AG04449 (cell line): ENCODE data around the gene CFAP46.

ENCODE experiments used
- CTCF ChIA-PET: fragments of 350-600 bp; formaldehyde crosslinking; extraction: SDS; loops from one replicate; lab custom pipeline; 2021; ENCODE audit warnings: antibody characterized with exemption; lab: Yijun Ruan, JAX
- POLR2A ChIA-PET: fragments of 400-600, 350-600 bp; formaldehyde crosslinking; extraction: SDS; loops from one replicate; lab custom pipeline; 2020; ENCODE audit warnings: antibody characterized with exemption, inconsistent platforms; lab: Yijun Ruan, JAX
- DNase-seq: peaks from one replicate; pipeline ENCODE4 v3.0.0-alpha.2; 2010; ENCODE audit warnings: low read depth, low spot score
- H3K4me3 ChIP-seq: 2 replicates; pipeline ENCODE4 v1.5.1; 2011; ENCODE audit warnings: low read depth, mild to moderate bottlenecking, control low read depth, low read length
- CTCF ChIP-seq: IDR thresholded peaks from one replicate; pipeline ENCODE4 v1.5.1; 2011; ENCODE audit warnings: mild to moderate bottlenecking, moderate library complexity, low read length, control low read depth, inconsistent platforms; ENCODE audit not compliant: insufficient read depth; ENCODE audit errors: missing control alignments

Gene CFAP46

GRCh38 chr10:132921086-132921485, 21.3 kb downstream of the CFAP46 start:
- ChIA-PET POLR2A (no interaction called here), CTCF (no interaction called here)
- DNase-seq: no peak
- no peak for TF ChIP-seq CTCF
- H3K4me3 ChIP-seq: no peak overlapping the region

GRCh38 chr10:132920101-132920925, 22.1 kb downstream of the CFAP46 start:
- DNase-seq: no peak
- no peak for TF ChIP-seq CTCF
- ChIA-PET POLR2A (no interaction called here), CTCF (interaction anchor here (1.1 kb wide), 1 partner anchor 17 kb away, joined by 3 read pairs; no protein-coding TSS in a partner anchor)
- no peak overlapping the region for H3K4me3 ChIP-seq

- no peak for TF ChIP-seq CTCF
- no peak overlapping the region for H3K4me3 ChIP-seq
- CTCF ChIA-PET: interaction anchor here (1.1 kb wide), 1 partner anchor 16 kb away, joined by 3 read pairs; no protein-coding TSS in a partner anchor
- no peak for DNase-seq
- POLR2A ChIA-PET: no interaction called here
Observed at GRCh38 chr10:132919374-132920100, 22.8 kb downstream of the CFAP46 start.

GRCh38 chr10:132918617-132919373, 23.6 kb downstream of the CFAP46 start:
- CTCF ChIA-PET: no interaction called here
- no peak for TF ChIP-seq CTCF

GRCh38 chr10:132918264-132918616, 24.1 kb downstream of the CFAP46 start:
- TF ChIP-seq CTCF: no peak
- DNase-seq: no peak
- H3K4me3 ChIP-seq: no peak overlapping the region
- CTCF ChIA-PET: no interaction called here
- POLR2A ChIA-PET: no interaction called here

More at GRCh38 chr10:132918617-132919373, 23.6 kb downstream of the CFAP46 start:
- no peak for DNase-seq
- POLR2A ChIA-PET: no interaction called here
- H3K4me3 ChIP-seq: no peak overlapping the region
